ENCODE measurements around the gene MYL12B. TPM values are rescaled to one million over a fixed set of nuclear protein-coding genes. Genes with fewer than 3 reads are reported as not detected.
"Not testable (repeated sequence)": the region's sequence is repeated elsewhere in the genome, so short reads cannot be mapped to it uniquely, and the experiment has no call there.

The MYL12B gene
- total and polyA plus RNA-seq, 2 donors: 479 to 505 TPM

GRCh38 chr18:3219241-3219630, 42.7 kb upstream of the MYL12B start:
- Histone ChIP-seq H3K36me3 (ENCODE audit: control insufficient read depth in 2 of 2, insufficient read depth in 2 of 2, low read length in 1 of 2) (no peaks in the 10 kb centered on the region), H3K27me3 (ENCODE audit: control insufficient read depth in 2 of 2, insufficient read depth in 1 of 2, low read length in 1 of 2) (no peaks in the 10 kb centered on the region), H3K4me1 (ENCODE audit: control insufficient read depth in 2 of 2, insufficient read depth in 2 of 2, low read length in 2 of 2) (peaks cover 0 to 2% of the 10 kb centered on the region in 2 donors), H3K4me3 (ENCODE audit: low read length in 2 of 2) (no peak overlapping the region), H3K27ac (ENCODE audit: low read depth in 1 of 2, low read length in 1 of 2) (no peak overlapping the region), H3K9me3 (ENCODE audit: control insufficient read depth in 2 of 2, insufficient read depth in 1 of 2, low read length in 1 of 2) (no peaks in the 10 kb centered on the region)
- 96% methylated on average over 8 of the region's 8 CpGs for WGBS
- DNase-seq (ENCODE audit: low read depth in 6 of 9, low spot score in 9 of 9): no peak

GRCh38 chr18:3219631-3220335, 42.1 kb upstream of the MYL12B start, which contains the start of gene MYOM1:
Gene MYOM1, minus strand, starts transcription at chr18:3219968. Its CDS starts 4,745 bp downstream, at chr18:3215223.
- no peaks in the 10 kb centered on the region for H3K9me3 ChIP-seq (ENCODE audit: control insufficient read depth in 2 of 2, insufficient read depth in 1 of 2, low read length in 1 of 2)
- no peaks in the 10 kb centered on the region for H3K36me3 ChIP-seq (ENCODE audit: control insufficient read depth in 2 of 2, insufficient read depth in 2 of 2, low read length in 1 of 2)
- H3K4me3 ChIP-seq (ENCODE audit: low read length in 2 of 2): no peak within 1 kb of the TSS
- DNase-seq (ENCODE audit: low read depth in 6 of 9, low spot score in 9 of 9): no peak
- H3K27me3 ChIP-seq (ENCODE audit: control insufficient read depth in 2 of 2, insufficient read depth in 1 of 2, low read length in 1 of 2): no peaks in the 10 kb centered on the region
- H3K4me1 ChIP-seq (ENCODE audit: control insufficient read depth in 2 of 2, insufficient read depth in 2 of 2, low read length in 2 of 2): no peaks in the 10 kb centered on the region
- 95% methylated on average over 9 of the region's 9 CpGs for WGBS
- no peak within 1 kb of the TSS for H3K27ac ChIP-seq (ENCODE audit: low read depth in 1 of 2, low read length in 1 of 2)

DNA sequence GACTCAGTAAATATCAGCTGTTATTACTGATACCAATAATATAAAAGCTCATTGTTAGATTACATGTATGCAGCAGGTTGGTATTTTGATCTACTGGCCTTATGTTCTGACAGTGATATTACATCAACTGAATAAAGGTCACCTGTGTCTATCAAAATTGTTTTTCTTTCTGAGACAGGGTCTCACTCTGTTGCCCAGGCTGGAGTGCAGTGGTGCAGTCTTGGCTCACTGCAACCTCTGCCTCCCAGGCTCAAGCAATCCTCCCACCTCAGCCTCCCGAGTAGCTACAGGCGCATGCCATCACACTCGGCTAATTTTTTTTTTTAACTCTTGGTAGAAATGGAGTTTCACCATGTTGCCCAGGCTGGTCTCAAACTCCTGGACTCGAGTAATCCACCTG, 41.1 kb upstream of the MYL12B start:
- not testable (repeated sequence) for H3K36me3 ChIP-seq (ENCODE audit: control insufficient read depth in 2 of 2, insufficient read depth in 2 of 2, low read length in 1 of 2); DNase-seq (ENCODE audit: low read depth in 6 of 9, low spot score in 9 of 9); H3K4me1 ChIP-seq (ENCODE audit: control insufficient read depth in 2 of 2, insufficient read depth in 2 of 2, low read length in 2 of 2); H3K9me3 ChIP-seq (ENCODE audit: control insufficient read depth in 2 of 2, insufficient read depth in 1 of 2, low read length in 1 of 2); H3K27me3 ChIP-seq (ENCODE audit: control insufficient read depth in 2 of 2, insufficient read depth in 1 of 2, low read length in 1 of 2); H3K4me3 ChIP-seq (ENCODE audit: low read length in 2 of 2); H3K27ac ChIP-seq (ENCODE audit: low read depth in 1 of 2, low read length in 1 of 2)
- 95% methylated on average over 4 of the region's 4 CpGs for WGBS

GRCh38 chr18:3221496-3221895, 40.4 kb upstream of the MYL12B start:
- Histone ChIP-seq H3K27ac (ENCODE audit: low read depth in 1 of 2, low read length in 1 of 2) (no peak overlapping the region), H3K4me3 (ENCODE audit: low read length in 2 of 2) (no peak overlapping the region), H3K4me1 (ENCODE audit: control insufficient read depth in 2 of 2, insufficient read depth in 2 of 2, low read length in 2 of 2) (no peaks in the 10 kb centered on the region), H3K9me3 (ENCODE audit: control insufficient read depth in 2 of 2, insufficient read depth in 1 of 2, low read length in 1 of 2) (no peaks in the 10 kb centered on the region), H3K36me3 (ENCODE audit: control insufficient read depth in 2 of 2, insufficient read depth in 2 of 2, low read length in 1 of 2) (no peaks in the 10 kb centered on the region), H3K27me3 (ENCODE audit: control insufficient read depth in 2 of 2, insufficient read depth in 1 of 2, low read length in 1 of 2) (no peaks in the 10 kb centered on the region)
- DNase-seq (ENCODE audit: low read depth in 6 of 9, low spot score in 9 of 9): no peak
- WGBS: 98% methylated on average over 6 of the region's 6 CpGs

DNA sequence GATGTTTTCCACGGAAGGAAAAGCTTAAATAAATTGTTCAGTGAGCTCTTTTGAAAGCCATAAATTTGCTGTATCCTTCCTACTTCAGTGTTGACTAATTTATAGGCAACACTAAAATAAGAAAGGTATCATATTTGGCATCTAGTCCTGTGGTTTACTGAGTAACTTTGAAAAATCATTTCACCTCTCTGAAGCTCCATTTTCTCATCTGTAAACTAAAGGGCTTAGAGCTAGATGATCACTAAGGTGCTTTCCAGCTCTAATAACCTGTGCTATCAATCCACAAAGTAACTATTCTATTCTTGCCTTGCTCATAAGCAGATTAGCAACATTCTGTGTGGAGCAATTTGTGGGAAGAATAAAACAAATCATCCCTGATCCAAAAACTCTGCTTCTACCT, 38.6 kb upstream of the MYL12B start:
- Histone ChIP-seq H3K4me1 (ENCODE audit: control insufficient read depth in 2 of 2, insufficient read depth in 2 of 2, low read length in 2 of 2) (no peaks in the 10 kb centered on the region), H3K27me3 (ENCODE audit: control insufficient read depth in 2 of 2, insufficient read depth in 1 of 2, low read length in 1 of 2) (no peaks in the 10 kb centered on the region), H3K36me3 (ENCODE audit: control insufficient read depth in 2 of 2, insufficient read depth in 2 of 2, low read length in 1 of 2) (no peaks in the 10 kb centered on the region), H3K9me3 (ENCODE audit: control insufficient read depth in 2 of 2, insufficient read depth in 1 of 2, low read length in 1 of 2) (no peaks in the 10 kb centered on the region), H3K27ac (ENCODE audit: low read depth in 1 of 2, low read length in 1 of 2) (no peak overlapping the region), H3K4me3 (ENCODE audit: low read length in 2 of 2) (no peak overlapping the region)
- WGBS: 58% methylated on average over 1 of the region's 1 CpG
- no peak for DNase-seq (ENCODE audit: low read depth in 6 of 9, low spot score in 9 of 9)

DNA sequence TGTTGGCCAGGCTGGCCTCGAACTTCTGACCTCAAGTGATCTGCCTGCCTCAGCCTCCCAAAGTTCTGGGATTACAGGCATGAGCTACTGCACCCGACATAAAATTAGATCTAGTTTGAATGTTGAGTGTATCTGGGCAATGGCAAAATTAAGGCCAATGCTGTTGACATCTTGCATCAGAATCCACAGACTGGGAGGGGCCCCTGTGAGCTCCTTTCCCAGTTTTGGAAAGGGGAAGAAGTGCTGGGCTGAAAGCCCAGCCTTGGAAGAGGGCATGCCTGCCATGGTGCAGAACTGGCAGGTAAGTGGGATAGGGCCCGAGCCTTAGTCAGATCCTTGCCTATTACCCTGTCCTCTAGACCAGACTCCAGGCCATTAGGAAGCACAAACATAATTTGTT, 37.7 kb upstream of the MYL12B start:
- 97% methylated on average over 3 of the region's 3 CpGs for WGBS
- H3K27me3 ChIP-seq (ENCODE audit: control insufficient read depth in 2 of 2, insufficient read depth in 1 of 2, low read length in 1 of 2): no peaks in the 10 kb centered on the region
- no peaks in the 10 kb centered on the region for H3K4me1 ChIP-seq (ENCODE audit: control insufficient read depth in 2 of 2, insufficient read depth in 2 of 2, low read length in 2 of 2)
- H3K4me3 ChIP-seq (ENCODE audit: low read length in 2 of 2): no peak overlapping the region
- H3K27ac ChIP-seq (ENCODE audit: low read depth in 1 of 2, low read length in 1 of 2): no peak overlapping the region
- H3K9me3 ChIP-seq (ENCODE audit: control insufficient read depth in 2 of 2, insufficient read depth in 1 of 2, low read length in 1 of 2): no peaks in the 10 kb centered on the region
- DNase-seq (ENCODE audit: low read depth in 6 of 9, low spot score in 9 of 9): no peak
- H3K36me3 ChIP-seq (ENCODE audit: control insufficient read depth in 2 of 2, insufficient read depth in 2 of 2, low read length in 1 of 2): no peaks in the 10 kb centered on the region

DNA sequence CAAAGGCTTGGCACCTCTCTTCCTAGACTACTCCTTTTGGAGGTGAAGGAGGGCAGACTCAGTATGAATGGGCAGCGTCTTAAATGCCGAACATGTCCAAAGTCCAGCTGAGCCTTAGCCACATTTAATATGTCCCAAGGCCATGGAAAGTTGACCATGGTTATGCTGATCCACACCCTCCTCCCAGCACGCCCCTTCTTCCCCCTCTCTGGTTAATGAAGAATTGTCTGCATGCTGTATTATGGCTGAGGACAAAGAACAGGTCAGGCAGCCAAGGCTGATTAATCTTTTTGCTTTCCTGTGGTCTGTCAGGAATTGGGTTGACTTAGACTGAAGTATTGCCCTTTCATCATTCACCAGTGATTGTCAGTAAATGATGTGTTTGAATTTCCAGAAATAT, 36.3 kb upstream of the MYL12B start:
- Histone ChIP-seq H3K9me3 (ENCODE audit: control insufficient read depth in 2 of 2, insufficient read depth in 1 of 2, low read length in 1 of 2) (no peaks in the 10 kb centered on the region), H3K36me3 (ENCODE audit: control insufficient read depth in 2 of 2, insufficient read depth in 2 of 2, low read length in 1 of 2) (no peaks in the 10 kb centered on the region), H3K4me3 (ENCODE audit: low read length in 2 of 2) (no peak overlapping the region), H3K27me3 (ENCODE audit: control insufficient read depth in 2 of 2, insufficient read depth in 1 of 2, low read length in 1 of 2) (no peaks in the 10 kb centered on the region), H3K4me1 (ENCODE audit: control insufficient read depth in 2 of 2, insufficient read depth in 2 of 2, low read length in 2 of 2) (no peaks in the 10 kb centered on the region), H3K27ac (ENCODE audit: low read depth in 1 of 2, low read length in 1 of 2) (no peak overlapping the region)
- no peak for DNase-seq (ENCODE audit: low read depth in 6 of 9, low spot score in 9 of 9)
- WGBS: 96% methylated on average over 3 of the region's 3 CpGs

GRCh38 chr18:3226048-3226447, 35.9 kb upstream of the MYL12B start:
- Histone ChIP-seq H3K27me3 (ENCODE audit: control insufficient read depth in 2 of 2, insufficient read depth in 1 of 2, low read length in 1 of 2) (no peaks in the 10 kb centered on the region), H3K36me3 (ENCODE audit: control insufficient read depth in 2 of 2, insufficient read depth in 2 of 2, low read length in 1 of 2) (no peaks in the 10 kb centered on the region), H3K27ac (ENCODE audit: low read depth in 1 of 2, low read length in 1 of 2) (no peak overlapping the region), H3K4me1 (ENCODE audit: control insufficient read depth in 2 of 2, insufficient read depth in 2 of 2, low read length in 2 of 2) (no peaks in the 10 kb centered on the region), H3K4me3 (ENCODE audit: low read length in 2 of 2) (no peak overlapping the region), H3K9me3 (ENCODE audit: control insufficient read depth in 2 of 2, insufficient read depth in 1 of 2, low read length in 1 of 2) (no peaks in the 10 kb centered on the region)
- no peak for DNase-seq (ENCODE audit: low read depth in 6 of 9, low spot score in 9 of 9)
- WGBS: 98% methylated on average over 6 of the region's 6 CpGs

DNA sequence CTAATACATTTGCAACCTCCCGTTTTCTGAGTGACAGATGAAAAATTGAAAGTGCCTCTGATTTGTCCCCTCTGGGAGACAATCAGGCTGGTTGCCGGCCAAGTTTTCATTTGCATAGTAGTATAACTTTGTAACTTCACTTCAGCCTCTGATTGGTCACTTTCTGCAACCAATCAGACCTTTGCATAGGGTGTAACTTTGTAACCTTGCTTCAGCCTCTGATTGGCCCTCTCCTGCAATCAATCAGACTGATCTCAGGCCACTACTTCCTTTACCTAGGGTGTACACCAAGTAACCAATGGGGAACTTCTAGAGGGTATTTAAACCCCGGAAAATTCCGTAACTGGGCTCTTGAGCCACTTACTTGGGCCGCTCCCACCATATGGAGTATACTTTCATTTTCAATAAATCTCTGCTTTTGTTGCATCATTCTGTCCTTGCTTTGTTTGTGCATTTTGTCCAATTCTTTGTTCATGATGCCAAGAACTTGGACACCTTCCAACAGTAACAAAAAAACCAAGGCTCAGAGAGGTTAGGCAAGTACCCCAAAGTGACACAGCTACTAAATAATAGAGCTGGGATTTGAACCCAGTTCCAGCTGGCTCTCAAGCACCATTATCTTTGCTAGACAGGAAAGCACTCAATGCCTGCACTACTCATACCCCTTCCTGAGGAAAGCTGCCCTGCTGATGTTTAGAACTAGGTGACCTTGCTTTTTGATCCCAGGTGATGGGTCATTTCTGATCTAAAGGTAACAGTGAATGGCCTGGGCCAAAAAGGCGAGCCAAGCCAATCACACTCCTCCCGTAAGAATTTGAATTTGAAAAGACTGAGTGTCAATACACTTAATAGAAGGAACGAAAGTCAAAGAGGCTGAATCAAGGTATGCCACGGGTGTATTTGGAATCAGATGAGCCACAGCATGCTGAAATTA, 31.3 kb upstream of the MYL12B start:
- no peaks in the 10 kb centered on the region for H3K4me1 ChIP-seq (ENCODE audit: control insufficient read depth in 2 of 2, insufficient read depth in 2 of 2, low read length in 2 of 2)
- WGBS: 96% methylated on average over 9 of the region's 9 CpGs
- H3K27ac ChIP-seq (ENCODE audit: low read depth in 1 of 2, low read length in 1 of 2): no peak overlapping the region
- no peaks in the 10 kb centered on the region for H3K9me3 ChIP-seq (ENCODE audit: control insufficient read depth in 2 of 2, insufficient read depth in 1 of 2, low read length in 1 of 2)
- H3K4me3 ChIP-seq (ENCODE audit: low read length in 2 of 2): no peak overlapping the region
- H3K36me3 ChIP-seq (ENCODE audit: control insufficient read depth in 2 of 2, insufficient read depth in 2 of 2, low read length in 1 of 2): no peaks in the 10 kb centered on the region
- H3K27me3 ChIP-seq (ENCODE audit: control insufficient read depth in 2 of 2, insufficient read depth in 1 of 2, low read length in 1 of 2): no peaks in the 10 kb centered on the region
- DNase-seq (ENCODE audit: low read depth in 6 of 9, low spot score in 9 of 9): no peak

All from thymus (tissue), 11 donors.